Spleen (tissue), 11 donors: ENCODE data around the gene VSX1. TPM values are rescaled to one million over a fixed set of nuclear protein-coding genes. Genes with fewer than 3 reads are reported as not detected.

Experiments used
- DNase-seq: peaks from one replicate; pipeline ENCODE4 v3.0.0-alpha.2; 2020
- H3K27ac ChIP-seq, 8 donors: fragments of 200-600 bp; sonication (generic) in 7 of 8; 1 replicate in 4 of 8; 2 replicates in 4 of 8; pipeline versions ENCODE4 v1.5.0 to v1.8.0; 2016 to 2021; ENCODE audit warnings: inconsistent platforms in 4 of 8, mild to moderate bottlenecking in 4 of 8, moderate library complexity in 1 of 8
- H3K27me3 ChIP-seq, 7 donors: fragments of 200-600 bp; sonication (generic) in 6 of 7; replicated peaks in 1 of 7; 1 replicate in 4 of 7; 2 replicates in 3 of 7; pipeline versions ENCODE4 v1.5.0 to v1.8.0; 2016 to 2021; ENCODE audit warnings: inconsistent platforms in 3 of 7, mild to moderate bottlenecking in 1 of 7
- H3K36me3 ChIP-seq, 6 donors: fragments of 200-600 bp; sonication (generic) in 5 of 6; 1 replicate in 4 of 6; 2 replicates in 2 of 6; pipeline versions ENCODE4 v1.5.0 to v1.8.0; 2016 to 2021; ENCODE audit warnings: inconsistent platforms in 2 of 6
- H3K4me1 ChIP-seq, 6 donors: fragments of 200-600 bp; sonication (generic) in 5 of 6; 1 replicate in 3 of 6; 2 replicates in 3 of 6; pipeline versions ENCODE4 v1.5.0 to v1.8.0; 2016 to 2021; ENCODE audit warnings: inconsistent platforms in 3 of 6
- H3K4me3 ChIP-seq, 8 donors: fragments of 200-600 bp; sonication (generic) in 7 of 8; 1 replicate in 4 of 8; 2 replicates in 4 of 8; pipeline versions ENCODE4 v1.5.0 to v1.8.0; 2016 to 2021; ENCODE audit warnings: inconsistent platforms in 4 of 8, mild to moderate bottlenecking in 4 of 8, moderate library complexity in 2 of 8
- H3K9me3 ChIP-seq, 8 donors: fragments of 200-600 bp; sonication (generic) in 7 of 8; 1 replicate in 4 of 8; 2 replicates in 4 of 8; pipeline versions ENCODE4 v1.5.0 to v1.8.0; 2016 to 2021; ENCODE audit warnings: inconsistent platforms in 4 of 8
- POLR2A ChIP-seq, 3 donors: fragments of 450-650 bp; IDR thresholded peaks; one replicate each; pipeline ENCODE4 v1.5.1; 2017; ENCODE audit warnings: antibody characterized with exemption in 3 of 3, mild to moderate bottlenecking in 1 of 3
- POLR2AphosphoS5 ChIP-seq, 3 donors: sonication (generic); formaldehyde crosslinking; IDR thresholded peaks; one replicate each; pipeline ENCODE4 v1.5.1; 2017; ENCODE audit warnings: antibody characterized with exemption in 3 of 3
- WGBS, 5 donors: extraction: QIAGEN DNeasy Blood & Tissue Kit in 3 of 5; methylation state at CpG; one replicate each; pipeline versions ENCODE4 v1.1.5 to v1.1.7; 2013 to 2018; 5-methylcytosine and 5-hydroxymethylcytosine counted together
- intact Hi-C: fragments of 100-400 bp; cut with DNase I; formaldehyde crosslinking; loops from one replicate; pipeline ENCODE4 v1.15.0; 2023; ENCODE audit warnings: low total_unique reads
- polyA plus RNA-seq, 3 donors: library from polyadenylated mRNA; stranded (reverse); fragments of 200-250 nt; gene quantifications; one replicate each; pipeline ENCODE4 v1.2.1, GENCODE V29; 2013
- total RNA-seq, 7 donors: library from RNA; depleted of rRNA in 3 of 7; stranded (reverse); fragments of >200 nt in 3 of 7; fragmentation: NEBNext Ultra II Directional in 4 of 7; extraction: Animal tissue kit (Norgen Biotek cat#: 25700) in 4 of 7; gene quantifications; one replicate each; pipeline versions ENCODE4 v1.1.0 to v1.2.1, GENCODE V29; 2016 to 2021
- TF ChIP-seq, protein P1 (sequence below), 11 experiments: fragments of 200-600 bp in 7 of 11; fragments of 450-650 bp in 4 of 11; sonication (generic) in 4 of 11; IDR thresholded peaks in 8 of 11; conservative IDR thresholded peaks in 3 of 11; 1 replicate in 7 of 11; 2 replicates in 4 of 11; pipeline versions ENCODE4 v1.4.0 to v1.8.0; 2016 to 2021; ENCODE audit warnings: antibody characterized with exemption in 11 of 11, inconsistent platforms in 4 of 11, mild to moderate bottlenecking in 1 of 11
- donor health status: healthy with polysubstance abuse.
- donor health status: DM: no; HTN: no; CAD: no; lungs with moderate emphysema.
- donor health status: DM: no; HTN: no; CAD: no.
- donor health status: Bipolar disorder and iron deficiency.
- donor health status: healthy.
- donor health status: DM: no; HTN: no; CAD: no.
- donor health status: DM: yes; HTN: yes; CAD: no.

The VSX1 gene
- total and polyA plus RNA-seq, 10 donors: not detected

GRCh38 chr20:25059866-25060465 lies 22.0 kb downstream of the VSX1 start:
- peak overlapping the region in 5 of 8 donors; percentile 93 to 98 (median 96) for H3K27ac ChIP-seq
- H3K4me1 ChIP-seq: peaks cover 24 to 42% (median 36%) of the 10 kb centered on the region in 6 donors
- peaks cover 0 to under 1% (median 0%) of the 10 kb centered on the region in 7 donors for H3K27me3 ChIP-seq
- DNase-seq: peak; percentile 75
- TF ChIP-seq, protein P1, sequence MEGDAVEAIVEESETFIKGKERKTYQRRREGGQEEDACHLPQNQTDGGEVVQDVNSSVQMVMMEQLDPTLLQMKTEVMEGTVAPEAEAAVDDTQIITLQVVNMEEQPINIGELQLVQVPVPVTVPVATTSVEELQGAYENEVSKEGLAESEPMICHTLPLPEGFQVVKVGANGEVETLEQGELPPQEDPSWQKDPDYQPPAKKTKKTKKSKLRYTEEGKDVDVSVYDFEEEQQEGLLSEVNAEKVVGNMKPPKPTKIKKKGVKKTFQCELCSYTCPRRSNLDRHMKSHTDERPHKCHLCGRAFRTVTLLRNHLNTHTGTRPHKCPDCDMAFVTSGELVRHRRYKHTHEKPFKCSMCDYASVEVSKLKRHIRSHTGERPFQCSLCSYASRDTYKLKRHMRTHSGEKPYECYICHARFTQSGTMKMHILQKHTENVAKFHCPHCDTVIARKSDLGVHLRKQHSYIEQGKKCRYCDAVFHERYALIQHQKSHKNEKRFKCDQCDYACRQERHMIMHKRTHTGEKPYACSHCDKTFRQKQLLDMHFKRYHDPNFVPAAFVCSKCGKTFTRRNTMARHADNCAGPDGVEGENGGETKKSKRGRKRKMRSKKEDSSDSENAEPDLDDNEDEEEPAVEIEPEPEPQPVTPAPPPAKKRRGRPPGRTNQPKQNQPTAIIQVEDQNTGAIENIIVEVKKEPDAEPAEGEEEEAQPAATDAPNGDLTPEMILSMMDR (IDR thresholded peaks at IDR 0.05 in 8 of 11, conservative IDR thresholded peaks at IDR 0.05 in 3 of 11): no peak
- TF ChIP-seq POLR2A (IDR thresholded peaks at IDR 0.05): no peak
- no peak for TF ChIP-seq POLR2AphosphoS5 (IDR thresholded peaks at IDR 0.05)
- 82 to 93% (median 87%) methylated on average over 6 to 8 of the region's 8 CpGs for WGBS, 5 donors
- intact Hi-C loops: no loop called here
- H3K4me3 ChIP-seq: no peak overlapping the region
- peaks cover 0 to 6% (median 0%) of the 10 kb centered on the region in 6 donors for H3K36me3 ChIP-seq
- no peaks in the 10 kb centered on the region for H3K9me3 ChIP-seq

- H3K4me1 ChIP-seq: peaks cover 30 to 50% (median 45%) of the 10 kb centered on the region in 6 donors
- DNase-seq: peak; percentile 77
- H3K36me3 ChIP-seq: peaks cover 0 to 6% (median 0%) of the 10 kb centered on the region in 6 donors
- H3K9me3 ChIP-seq: no peaks in the 10 kb centered on the region
- intact Hi-C loops: no loop called here
- no peaks in the 10 kb centered on the region for H3K27me3 ChIP-seq
- H3K4me3 ChIP-seq: peak overlapping the region; percentile 57 to 96 (median 82)
- TF ChIP-seq, protein P1 (IDR thresholded peaks at IDR 0.05 in 8 of 11, conservative IDR thresholded peaks at IDR 0.05 in 3 of 11): no peak
- no peak for TF ChIP-seq POLR2A (IDR thresholded peaks at IDR 0.05)
- TF ChIP-seq POLR2AphosphoS5 (IDR thresholded peaks at IDR 0.05): no peak
- 26 to 36% (median 31%) methylated on average over 20 of the region's 20 CpGs for WGBS, 5 donors
- peak overlapping the region; percentile 74 to 98 (median 93) for H3K27ac ChIP-seq
Observed at GRCh38 chr20:25058847-25059810, 22.8 kb downstream of the VSX1 start.

DNA sequence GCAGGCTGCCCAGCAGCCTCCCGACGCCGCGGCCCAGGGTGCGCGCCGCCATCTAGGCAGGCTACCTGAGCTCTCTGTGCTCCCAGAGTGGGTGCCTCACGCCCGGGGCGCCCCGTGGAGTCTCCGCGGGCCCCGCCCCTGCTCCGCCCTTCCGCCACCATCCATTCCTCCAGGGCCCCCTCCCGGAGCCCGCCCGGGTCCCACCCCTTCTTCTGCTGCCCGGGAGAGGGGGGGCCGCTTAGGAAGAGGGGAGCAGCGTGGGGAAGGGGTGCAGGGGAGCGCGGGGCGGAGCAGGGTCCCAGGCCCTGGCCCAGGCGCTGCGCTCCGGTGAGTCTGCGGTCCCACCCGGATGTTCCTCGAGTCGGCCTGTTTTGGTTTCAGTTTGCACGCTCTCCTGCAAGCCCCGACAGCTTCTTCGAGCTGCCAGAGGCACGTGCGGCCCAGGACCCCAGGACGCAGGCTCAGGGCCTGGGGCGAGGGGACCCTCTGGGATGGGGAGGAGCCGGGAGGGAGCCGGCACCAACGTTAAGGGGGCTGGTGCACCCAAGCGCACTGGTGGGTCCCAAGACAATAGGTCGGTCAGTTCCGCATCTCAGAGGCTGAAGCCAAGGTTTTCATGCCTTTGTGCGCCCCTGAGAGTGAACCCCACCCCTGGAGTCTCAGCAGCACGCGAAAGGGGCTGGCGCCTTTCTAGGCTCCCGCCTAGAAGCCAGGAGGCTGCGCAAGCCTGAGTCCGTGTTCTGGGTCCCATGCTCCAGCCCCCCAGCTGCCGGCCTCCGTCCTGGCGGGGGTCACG lies 23.7 kb downstream of the VSX1 start, which contains the start of gene ACSS1:
ACSS1 (minus strand) TSS at position 89 of the 796 bp plus-strand sequence; CDS start at position 52, 37 bp downstream.
- TF ChIP-seq POLR2A (IDR thresholded peaks at IDR 0.05) (no peak), POLR2AphosphoS5 (IDR thresholded peaks at IDR 0.05) (peak; percentile 81 to 90 (median 85))
- TF ChIP-seq, protein P1 (IDR thresholded peaks at IDR 0.05 in 8 of 11, conservative IDR thresholded peaks at IDR 0.05 in 3 of 11): peak in 1 of 11 experiments; percentile 4
- H3K4me1 ChIP-seq: peaks cover 38 to 59% (median 54%) of the 10 kb centered on the region in 6 donors
- peak within 1 kb of the TSS; percentile 57 to 96 (median 82) for H3K4me3 ChIP-seq
- intact Hi-C loops: no loop called here
- WGBS, 5 donors: 0 to 1% (median 1%) methylated on average over 25 to 56 of the region's 56 CpGs
- H3K36me3 ChIP-seq: peaks cover 0 to 6% (median 0%) of the 10 kb centered on the region in 6 donors
- peak within 1 kb of the TSS; percentile 74 to 98 (median 93) for H3K27ac ChIP-seq
- DNase-seq: peak; percentile 96
- H3K9me3 ChIP-seq: no peaks in the 10 kb centered on the region
- no peaks in the 10 kb centered on the region for H3K27me3 ChIP-seq
